ENCODE data around the gene WWOX. TPM values are rescaled to one million over a fixed set of nuclear protein-coding genes. Genes with fewer than 3 reads are reported as not detected.

The WWOX gene
- total and polyA plus RNA-seq, 2 experiments from 2014 or later: 17.0 to 39.8 TPM

DNA sequence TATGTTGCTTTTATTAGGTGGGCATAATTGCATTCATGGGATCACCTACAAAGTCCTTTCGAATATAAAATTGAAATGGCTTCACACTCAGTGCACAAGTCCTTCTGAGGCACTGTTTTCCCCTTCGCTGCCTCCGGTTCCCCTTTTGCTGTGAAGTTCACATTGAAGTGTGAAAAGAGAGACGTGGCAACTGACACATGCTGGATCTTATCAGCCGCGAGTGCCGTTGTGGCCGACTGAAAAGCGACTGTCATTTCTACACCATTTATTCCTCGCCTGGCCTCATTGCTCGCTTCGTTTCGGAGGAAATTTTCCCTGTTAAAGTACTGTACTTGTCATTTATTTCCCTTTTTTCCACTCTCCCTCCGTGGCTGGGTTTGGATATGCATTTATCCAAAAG is 1077.6 kb downstream of the WWOX start:
- TF ChIP-seq CTCF (IDR thresholded peaks at IDR 0.05; ENCODE audit: poor library complexity) (no peak), EZH2phosphoT487 (IDR thresholded peaks at IDR 0.05; ENCODE audit: low read depth, severe bottlenecking, unreplicated experiment) (no peak), EZH2 (IDR thresholded peaks at IDR 0.05; ENCODE audit: borderline replicate concordance) (no peak)

DNA sequence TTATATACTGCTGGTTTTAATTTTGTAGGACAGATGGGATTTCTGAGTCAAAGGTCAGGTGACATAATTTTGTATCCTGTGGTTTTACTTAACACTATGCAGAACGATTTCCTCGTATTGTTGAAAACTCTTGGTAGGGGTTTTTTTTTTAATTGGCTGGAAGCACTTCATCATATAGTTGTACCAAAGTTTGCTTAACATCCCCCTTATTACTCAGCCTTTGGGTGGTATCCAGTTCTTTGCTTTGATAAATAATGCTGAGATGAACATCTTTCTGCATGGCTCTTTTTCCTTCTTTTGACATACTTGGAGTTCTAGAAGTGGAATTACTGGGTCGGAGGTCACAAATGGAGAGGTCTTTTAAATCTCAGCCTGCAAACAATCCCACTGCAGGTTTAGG is 1082.0 kb downstream of the WWOX start:
- H2AFZ ChIP-seq: no peak overlapping the region
- H3K27me3 ChIP-seq: no peaks in the 10 kb centered on the region
- TF ChIP-seq EZH2phosphoT487 (IDR thresholded peaks at IDR 0.05; ENCODE audit: low read depth, severe bottlenecking, unreplicated experiment) (no peak), EZH2 (IDR thresholded peaks at IDR 0.05; ENCODE audit: borderline replicate concordance) (no peak), CTCF (IDR thresholded peaks at IDR 0.05; ENCODE audit: poor library complexity) (no peak)
- H3K79me2 ChIP-seq: no peaks in the 10 kb centered on the region
- peaks cover 4% of the 10 kb centered on the region for H3K4me1 ChIP-seq (ENCODE audit: insufficient read depth)
- H4K20me1 ChIP-seq (ENCODE audit: insufficient read depth, poor library complexity, severe bottlenecking): no peaks in the 10 kb centered on the region
- no peaks in the 10 kb centered on the region for H3K36me3 ChIP-seq (replicated peaks; ENCODE audit: insufficient read depth, low read depth)
- no peaks in the 10 kb centered on the region for H3K9me3 ChIP-seq (ENCODE audit: low read depth)
- DNase-seq (ENCODE audit: low spot score): no peak
- no peaks in the 10 kb centered on the region for H3K9me2 ChIP-seq (replicated peaks; ENCODE audit: insufficient read depth)
- WGBS (ENCODE audit: low lambda C conversion rate, missing lambda C conversion rate): 96% methylated on average over 3 of the region's 3 CpGs
- H3K4me3 ChIP-seq: no peak overlapping the region
- no peak overlapping the region for H3K4me2 ChIP-seq
- no peak overlapping the region for H3K27ac ChIP-seq

More for the DNA sequence above, 1077.6 kb downstream of the WWOX start:
- no peaks in the 10 kb centered on the region for H3K9me2 ChIP-seq (replicated peaks; ENCODE audit: insufficient read depth)
- no peak overlapping the region for H3K27ac ChIP-seq
- DNase-seq (ENCODE audit: low spot score): no peak
- H3K27me3 ChIP-seq: no peaks in the 10 kb centered on the region
- no peaks in the 10 kb centered on the region for H3K36me3 ChIP-seq (replicated peaks; ENCODE audit: insufficient read depth, low read depth)
- H3K4me2 ChIP-seq: no peak overlapping the region
- H3K4me3 ChIP-seq: no peak overlapping the region
- WGBS (ENCODE audit: low lambda C conversion rate, missing lambda C conversion rate): 50% methylated on average over 14 of the region's 14 CpGs
- H3K9me3 ChIP-seq (ENCODE audit: low read depth): no peaks in the 10 kb centered on the region
- no peaks in the 10 kb centered on the region for H4K20me1 ChIP-seq (ENCODE audit: insufficient read depth, poor library complexity, severe bottlenecking)
- no peaks in the 10 kb centered on the region for H3K79me2 ChIP-seq
- no peaks in the 10 kb centered on the region for H3K4me1 ChIP-seq (ENCODE audit: insufficient read depth)
- no peak overlapping the region for H2AFZ ChIP-seq

GRCh38 chr16:79182616-79183015 is 1083.2 kb downstream of the WWOX start:
- no peak overlapping the region for H2AFZ ChIP-seq
- no peaks in the 10 kb centered on the region for H4K20me1 ChIP-seq (ENCODE audit: insufficient read depth, poor library complexity, severe bottlenecking)
- H3K9me3 ChIP-seq (ENCODE audit: low read depth): no peaks in the 10 kb centered on the region
- no peak overlapping the region for H3K4me3 ChIP-seq
- no peaks in the 10 kb centered on the region for H3K9me2 ChIP-seq (replicated peaks; ENCODE audit: insufficient read depth)
- no peak for TF ChIP-seq EZH2 (IDR thresholded peaks at IDR 0.05; ENCODE audit: borderline replicate concordance)
- no peak for TF ChIP-seq CTCF (IDR thresholded peaks at IDR 0.05; ENCODE audit: poor library complexity)
- TF ChIP-seq EZH2phosphoT487 (IDR thresholded peaks at IDR 0.05; ENCODE audit: low read depth, severe bottlenecking, unreplicated experiment): no peak
- WGBS (ENCODE audit: low lambda C conversion rate, missing lambda C conversion rate): 80% methylated on average over 6 of the region's 6 CpGs
- no peak overlapping the region for H3K4me2 ChIP-seq
- H3K4me1 ChIP-seq (ENCODE audit: insufficient read depth): peaks cover 4% of the 10 kb centered on the region
- no peaks in the 10 kb centered on the region for H3K79me2 ChIP-seq
- no peaks in the 10 kb centered on the region for H3K27me3 ChIP-seq
- H3K27ac ChIP-seq: no peak overlapping the region
- DNase-seq (ENCODE audit: low spot score): no peak
- H3K36me3 ChIP-seq (replicated peaks; ENCODE audit: insufficient read depth, low read depth): no peaks in the 10 kb centered on the region

DNA sequence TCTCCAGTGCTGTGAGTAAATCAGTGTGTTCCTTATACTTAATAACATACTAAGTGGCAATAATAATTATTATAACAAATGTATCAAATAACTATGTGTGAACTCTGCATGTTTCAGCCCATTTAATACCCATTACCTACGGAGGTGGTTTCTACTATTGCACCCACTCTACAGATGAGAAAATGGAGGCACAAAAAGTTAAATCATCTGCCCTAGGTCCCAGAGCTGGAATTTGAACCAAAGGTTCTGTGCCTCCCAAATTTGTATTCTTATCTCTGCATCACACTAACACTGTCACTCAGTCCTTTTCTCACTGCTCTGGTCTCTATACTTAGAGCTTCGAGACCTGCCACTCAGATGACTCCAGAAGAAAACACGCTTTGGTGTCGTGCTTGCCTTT is 1084.1 kb downstream of the WWOX start:
- no peak overlapping the region for H3K4me2 ChIP-seq
- H3K36me3 ChIP-seq (replicated peaks; ENCODE audit: insufficient read depth, low read depth): no peaks in the 10 kb centered on the region
- DNase-seq (ENCODE audit: low spot score): no peak
- H3K4me3 ChIP-seq: no peak overlapping the region
- H3K79me2 ChIP-seq: no peaks in the 10 kb centered on the region
- no peaks in the 10 kb centered on the region for H3K9me2 ChIP-seq (replicated peaks; ENCODE audit: insufficient read depth)
- no peaks in the 10 kb centered on the region for H3K27me3 ChIP-seq
- no peak overlapping the region for H2AFZ ChIP-seq
- TF ChIP-seq EZH2phosphoT487 (IDR thresholded peaks at IDR 0.05; ENCODE audit: low read depth, severe bottlenecking, unreplicated experiment) (no peak), EZH2 (IDR thresholded peaks at IDR 0.05; ENCODE audit: borderline replicate concordance) (no peak), CTCF (IDR thresholded peaks at IDR 0.05; ENCODE audit: poor library complexity) (no peak)
- H3K4me1 ChIP-seq (ENCODE audit: insufficient read depth): peaks cover 4% of the 10 kb centered on the region
- H3K27ac ChIP-seq: no peak overlapping the region
- H4K20me1 ChIP-seq (ENCODE audit: insufficient read depth, poor library complexity, severe bottlenecking): no peaks in the 10 kb centered on the region
- no peaks in the 10 kb centered on the region for H3K9me3 ChIP-seq (ENCODE audit: low read depth)
- WGBS (ENCODE audit: low lambda C conversion rate, missing lambda C conversion rate): 86% methylated on average over 4 of the region's 4 CpGs

All from hepatocyte (in vitro differentiated cells).